Naive B cell (primary cell): ENCODE data around the gene COL27A1. TPM values are rescaled to one million over a fixed set of nuclear protein-coding genes. Genes with fewer than 3 reads are reported as not detected.
A peak's percentile ranks its signal among the peaks of the same experiment; 100 is the strongest.

Source experiments
- ATAC-seq, 2 donors: fragments of 150-1000 bp; cut with Tn5 transposase; 2 replicates each; pipeline ENCODE4 v1.10.0; 2021; ENCODE audit warnings: low read depth in 2 of 2, mild to moderate bottlenecking in 2 of 2, moderate library complexity in 2 of 2
- DNase-seq: peaks from one replicate; pipeline ENCODE4 v3.0.0; 2022
- H3K27ac Mint-ChIP-seq, 6 donors: one replicate each; pipeline ENCODE4 v1.8.0; 2020 to 2022; ENCODE audit warnings: mild to moderate bottlenecking in 6 of 6, mixed read lengths in 6 of 6, moderate library complexity in 5 of 6, inconsistent platforms in 2 of 6
- H3K27me3 Mint-ChIP-seq, 3 donors: one replicate each; pipeline ENCODE4 v1.8.0; 2021 to 2022; ENCODE audit warnings: mixed read lengths in 3 of 3, mild to moderate bottlenecking in 1 of 3
- H3K36me3 Mint-ChIP-seq, 2 donors: one replicate each; pipeline ENCODE4 v1.8.0; 2020 to 2022; ENCODE audit warnings: mixed read lengths in 2 of 2, inconsistent platforms in 1 of 2, mild to moderate bottlenecking in 1 of 2
- H3K4me1 Mint-ChIP-seq, 3 donors: one replicate each; pipeline ENCODE4 v1.8.0; 2020 to 2022; ENCODE audit warnings: mixed read lengths in 3 of 3, inconsistent platforms in 1 of 3, mild to moderate bottlenecking in 1 of 3, moderate library complexity in 1 of 3
- H3K4me3 Mint-ChIP-seq, 8 donors: one replicate each; pipeline ENCODE4 v1.8.0; 2020 to 2022; ENCODE audit warnings: mild to moderate bottlenecking in 8 of 8, mixed read lengths in 8 of 8, moderate library complexity in 8 of 8, inconsistent platforms in 2 of 8
- H3K9me3 Mint-ChIP-seq, 7 donors: one replicate each; pipeline ENCODE4 v1.8.0; 2020 to 2022; ENCODE audit warnings: mixed read lengths in 7 of 7, mild to moderate bottlenecking in 5 of 7, inconsistent platforms in 2 of 7, moderate library complexity in 1 of 7
- polyA plus RNA-seq, 6 donors: library from polyadenylated mRNA; unstranded; fragments of 300-500 nt; fragmentation: Illumina TruSeq; gene quantifications; one replicate each; pipeline ENCODE4 v1.2.3, GENCODE V29; 2021; ENCODE audit warnings: low read depth in 6 of 6

The COL27A1 gene
- polyA plus RNA-seq, 6 donors from 2014 or later, result 0.04 TPM; not detected in 5

GRCh38 chr9:114291886-114292590, 136.7 kb downstream of the COL27A1 start:
- ATAC-seq (no peak), DNase-seq (no peak)
- peaks cover 4 to 5% (median 4%) of the 10 kb centered on the region in 3 donors for H3K4me1 Mint-ChIP-seq
- H3K27me3 Mint-ChIP-seq, result peaks cover 0 to 19% (median 18%) of the 10 kb centered on the region in 3 donors
- no peak overlapping the region for H3K27ac Mint-ChIP-seq
- H3K4me3 Mint-ChIP-seq, result no peak overlapping the region
- peaks cover 5 to 11% of the 10 kb centered on the region in 2 donors for H3K36me3 Mint-ChIP-seq
- peaks cover 5 to 29% (median 21%) of the 10 kb centered on the region in 7 donors for H3K9me3 Mint-ChIP-seq

DNA sequence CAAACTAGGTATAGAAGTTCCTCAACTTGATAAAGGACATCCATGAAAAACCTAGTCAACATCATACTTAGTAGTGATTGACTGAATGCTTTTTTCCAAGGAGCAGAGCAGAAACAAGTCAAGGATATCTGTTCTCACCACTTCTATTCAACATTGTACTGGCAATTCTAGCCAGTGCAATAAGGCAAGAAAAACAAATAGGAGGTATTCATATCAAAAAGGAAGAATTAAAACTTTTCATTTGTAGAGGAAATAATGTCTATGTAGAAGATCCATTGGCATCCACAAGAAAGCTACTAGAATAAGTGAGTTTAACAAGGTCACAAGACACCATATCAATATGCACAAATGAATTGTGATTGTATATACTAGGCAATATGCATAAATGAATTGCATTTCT, 139.3 kb downstream of the COL27A1 start:
- Mint-ChIP-seq H3K36me3 (peaks cover 5 to 11% of the 10 kb centered on the region in 2 donors), H3K27ac (peak overlapping the region in 1 of 6 donors; percentile 11), H3K27me3 (peaks cover 0 to 19% (median 18%) of the 10 kb centered on the region in 3 donors), H3K4me1 (peaks cover 4 to 5% (median 4%) of the 10 kb centered on the region in 3 donors), H3K4me3 (no peak overlapping the region), H3K9me3 (peaks cover 5 to 30% (median 21%) of the 10 kb centered on the region in 7 donors)
- DNase-seq (no peak), ATAC-seq (no peak)

GRCh38 chr9:114296338-114296737, 141.0 kb downstream of the COL27A1 start:
- H3K4me1 Mint-ChIP-seq, result no peaks in the 10 kb centered on the region
- no peak for ATAC-seq
- H3K27ac Mint-ChIP-seq, result no peak overlapping the region
- no peak overlapping the region for H3K4me3 Mint-ChIP-seq
- no peak for DNase-seq
- peaks cover 5 to 11% of the 10 kb centered on the region in 2 donors for H3K36me3 Mint-ChIP-seq
- H3K27me3 Mint-ChIP-seq, result peaks cover 0 to 19% (median 18%) of the 10 kb centered on the region in 3 donors
- H3K9me3 Mint-ChIP-seq, result peaks cover 5 to 30% (median 21%) of the 10 kb centered on the region in 7 donors

- DNase-seq (no peak), ATAC-seq (no peak)
- Mint-ChIP-seq H3K4me3 (no peak overlapping the region), H3K36me3 (peaks cover 5 to 10% of the 10 kb centered on the region in 2 donors), H3K27ac (no peak overlapping the region), H3K27me3 (peaks cover 5 to 19% (median 8%) of the 10 kb centered on the region in 3 donors), H3K4me1 (no peaks in the 10 kb centered on the region), H3K9me3 (peaks cover 5 to 26% (median 17%) of the 10 kb centered on the region in 7 donors)
Measured at GRCh38 chr9:114299286-114300152, 144.2 kb downstream of the COL27A1 start.

DNA sequence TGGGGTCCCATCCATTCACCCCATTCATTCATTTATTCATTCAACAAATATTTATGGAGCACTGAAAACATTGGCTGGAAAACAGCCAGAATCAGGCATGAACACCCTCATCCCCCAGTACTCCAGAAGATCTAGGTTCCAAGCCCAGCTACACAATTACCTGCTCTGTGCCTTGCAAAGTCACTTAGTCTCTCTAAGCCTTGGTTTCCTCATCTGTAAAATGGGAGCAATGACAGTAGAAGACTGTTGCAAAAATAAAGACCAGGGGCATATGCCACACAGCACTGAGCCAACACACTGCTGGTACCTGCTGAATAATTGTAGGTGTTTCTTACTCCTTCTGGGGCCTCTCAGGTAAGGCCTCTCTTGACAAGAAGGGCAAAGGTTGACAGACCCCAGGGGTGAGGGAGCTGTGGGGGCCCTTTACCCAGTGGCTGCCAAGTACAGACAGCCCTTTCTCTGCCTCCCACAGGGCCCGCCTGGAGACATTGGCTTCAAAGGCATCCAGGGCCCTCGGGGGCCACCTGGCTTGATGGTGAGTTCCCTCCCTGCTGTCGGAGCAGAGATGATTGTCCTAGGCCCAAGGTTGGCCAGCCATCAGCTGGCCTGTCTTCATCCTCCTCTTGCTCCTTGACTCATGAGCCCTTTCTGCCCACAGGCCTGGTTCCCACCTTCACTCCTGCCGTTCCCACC, 145.0 kb downstream of the COL27A1 start:
- DNase-seq (no peak), ATAC-seq (no peak)
- no peak overlapping the region for H3K27ac Mint-ChIP-seq
- peaks cover under 1 to 18% (median 9%) of the 10 kb centered on the region in 7 donors for H3K9me3 Mint-ChIP-seq
- H3K36me3 Mint-ChIP-seq, result peaks cover 3 to 5% of the 10 kb centered on the region in 2 donors
- H3K4me1 Mint-ChIP-seq, result no peaks in the 10 kb centered on the region
- H3K4me3 Mint-ChIP-seq, result no peak overlapping the region
- peaks cover 5 to 20% (median 14%) of the 10 kb centered on the region in 3 donors for H3K27me3 Mint-ChIP-seq

DNA sequence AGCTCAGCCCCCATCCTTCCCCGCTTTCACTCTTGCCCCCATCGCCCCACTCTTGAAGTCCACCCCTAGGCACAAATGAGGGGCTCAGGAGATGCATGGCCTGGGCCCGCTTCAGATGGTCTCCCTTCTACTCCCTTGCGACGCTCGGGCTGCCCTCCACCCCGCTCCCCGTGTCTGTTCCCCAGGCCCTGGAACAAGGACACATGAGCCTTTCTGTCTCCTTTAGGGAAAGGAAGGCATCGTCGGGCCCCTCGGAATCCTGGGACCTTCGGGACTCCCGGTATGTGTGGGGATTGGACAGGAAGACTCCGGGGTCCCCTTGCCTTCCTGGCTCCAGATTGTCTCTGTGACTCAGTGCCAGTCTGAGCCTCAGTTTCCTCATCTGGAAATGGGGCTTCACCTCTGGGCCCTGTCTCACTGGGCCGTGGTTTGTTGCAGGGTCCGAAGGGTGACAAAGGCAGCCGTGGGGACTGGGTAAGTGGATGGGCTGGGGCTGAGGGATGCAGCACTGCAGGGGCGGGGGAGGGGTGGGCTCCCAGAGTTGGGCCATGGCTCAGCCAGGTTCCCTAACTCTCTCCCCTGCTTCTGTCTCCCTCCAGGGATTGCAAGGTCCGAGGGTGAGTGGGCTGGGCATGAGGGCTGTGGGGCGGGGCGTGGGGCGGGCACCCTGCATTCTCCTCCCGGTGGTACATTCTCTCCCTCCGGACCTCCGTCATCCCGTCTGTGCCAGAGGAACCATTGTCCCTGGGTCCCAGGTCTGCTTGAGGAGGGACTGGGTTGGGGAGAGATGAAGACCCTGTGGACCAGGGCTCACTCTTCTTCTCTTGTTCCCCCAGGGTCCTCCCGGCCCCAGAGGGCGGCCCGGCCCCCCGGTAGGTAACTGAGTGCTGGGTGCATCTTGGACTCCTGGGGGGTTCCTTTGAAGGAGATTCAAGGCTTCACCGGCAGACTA, 145.8 kb downstream of the COL27A1 start:
- ATAC-seq, result no peak
- DNase-seq, result no peak
- H3K9me3 Mint-ChIP-seq, result peaks cover 0 to 10% (median 1%) of the 10 kb centered on the region in 7 donors
- H3K4me3 Mint-ChIP-seq, result no peak overlapping the region
- peaks cover 3 to 7% (median 5%) of the 10 kb centered on the region in 3 donors for H3K4me1 Mint-ChIP-seq
- no peak overlapping the region for H3K27ac Mint-ChIP-seq
- peaks cover 5 to 23% (median 20%) of the 10 kb centered on the region in 3 donors for H3K27me3 Mint-ChIP-seq
- H3K36me3 Mint-ChIP-seq, result no peaks in the 10 kb centered on the region

- no peak for ATAC-seq
- no peak for DNase-seq
- H3K4me3 Mint-ChIP-seq, result no peak overlapping the region
- peaks cover 0 to 2% (median 0%) of the 10 kb centered on the region in 7 donors for H3K9me3 Mint-ChIP-seq
- H3K36me3 Mint-ChIP-seq, result no peaks in the 10 kb centered on the region
- H3K27me3 Mint-ChIP-seq, result peaks cover 5 to 23% (median 21%) of the 10 kb centered on the region in 3 donors
- no peak overlapping the region for H3K27ac Mint-ChIP-seq
- peaks cover 3 to 9% (median 7%) of the 10 kb centered on the region in 3 donors for H3K4me1 Mint-ChIP-seq
Measured at GRCh38 chr9:114301798-114302565, 146.6 kb downstream of the COL27A1 start.

DNA sequence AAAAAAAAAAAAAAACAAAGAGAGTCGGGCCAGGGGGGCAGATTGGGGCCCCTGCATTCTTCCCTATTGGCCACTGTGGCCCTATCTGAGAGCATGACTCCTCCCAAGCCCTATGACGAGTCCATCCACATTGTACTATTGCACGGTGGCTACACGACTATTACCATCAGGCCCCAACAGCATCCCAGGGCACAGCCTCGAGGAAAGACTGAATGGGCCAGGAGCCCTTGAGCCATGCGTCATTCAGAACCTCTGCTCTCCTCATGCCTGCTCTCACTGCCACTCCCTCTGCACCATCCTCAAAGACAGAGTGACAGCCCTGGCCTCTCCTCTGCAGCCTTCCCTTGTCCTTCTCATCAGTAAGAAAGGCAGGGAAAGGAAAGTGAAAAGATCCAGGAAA, 147.4 kb downstream of the COL27A1 start:
- Mint-ChIP-seq H3K4me3 (no peak overlapping the region), H3K27me3 (peaks cover 5 to 26% (median 21%) of the 10 kb centered on the region in 3 donors), H3K27ac (no peak overlapping the region), H3K9me3 (peaks cover 0 to 2% (median 0%) of the 10 kb centered on the region in 7 donors), H3K36me3 (no peaks in the 10 kb centered on the region), H3K4me1 (peaks cover 3 to 9% (median 7%) of the 10 kb centered on the region in 3 donors)
- no peak for ATAC-seq
- no peak for DNase-seq

DNA sequence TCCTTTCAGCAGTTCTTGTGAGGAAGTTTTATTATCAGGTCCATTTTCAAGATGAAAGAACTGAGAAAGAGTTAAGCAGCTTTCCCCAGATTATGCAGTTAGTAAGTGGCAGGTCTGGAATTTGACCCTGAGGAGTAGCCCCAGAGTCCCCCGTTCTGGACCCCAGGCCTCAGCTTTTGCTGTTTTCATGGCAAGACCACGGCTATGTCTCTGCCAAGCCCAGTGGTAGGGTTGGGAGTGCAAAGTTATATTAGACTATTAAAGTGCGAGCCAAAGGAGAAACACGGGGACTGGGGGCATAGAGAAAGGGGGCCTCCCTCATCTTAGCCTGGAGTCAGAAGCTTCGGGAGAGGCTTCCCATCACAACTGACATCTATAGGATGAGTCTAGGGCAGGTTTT, 148.2 kb downstream of the COL27A1 start:
- Mint-ChIP-seq H3K27ac (no peak overlapping the region), H3K27me3 (peaks cover 5 to 28% (median 21%) of the 10 kb centered on the region in 3 donors), H3K36me3 (no peaks in the 10 kb centered on the region), H3K4me3 (no peak overlapping the region), H3K9me3 (peaks cover 0 to 2% (median 0%) of the 10 kb centered on the region in 7 donors), H3K4me1 (peaks cover 3 to 9% (median 7%) of the 10 kb centered on the region in 3 donors)
- ATAC-seq, result no peak
- DNase-seq, result no peak

GRCh38 chr9:114303977-114304376, 148.6 kb downstream of the COL27A1 start:
- DNase-seq, result no peak
- Mint-ChIP-seq H3K9me3 (peaks cover 0 to 2% (median 0%) of the 10 kb centered on the region in 7 donors), H3K27me3 (peaks cover 5 to 28% (median 21%) of the 10 kb centered on the region in 3 donors), H3K27ac (no peak overlapping the region), H3K4me3 (peak overlapping the region in 1 of 8 donors; percentile 15), H3K4me1 (peaks cover 3 to 9% (median 7%) of the 10 kb centered on the region in 3 donors), H3K36me3 (no peaks in the 10 kb centered on the region)
- ATAC-seq, result no peak

DNA sequence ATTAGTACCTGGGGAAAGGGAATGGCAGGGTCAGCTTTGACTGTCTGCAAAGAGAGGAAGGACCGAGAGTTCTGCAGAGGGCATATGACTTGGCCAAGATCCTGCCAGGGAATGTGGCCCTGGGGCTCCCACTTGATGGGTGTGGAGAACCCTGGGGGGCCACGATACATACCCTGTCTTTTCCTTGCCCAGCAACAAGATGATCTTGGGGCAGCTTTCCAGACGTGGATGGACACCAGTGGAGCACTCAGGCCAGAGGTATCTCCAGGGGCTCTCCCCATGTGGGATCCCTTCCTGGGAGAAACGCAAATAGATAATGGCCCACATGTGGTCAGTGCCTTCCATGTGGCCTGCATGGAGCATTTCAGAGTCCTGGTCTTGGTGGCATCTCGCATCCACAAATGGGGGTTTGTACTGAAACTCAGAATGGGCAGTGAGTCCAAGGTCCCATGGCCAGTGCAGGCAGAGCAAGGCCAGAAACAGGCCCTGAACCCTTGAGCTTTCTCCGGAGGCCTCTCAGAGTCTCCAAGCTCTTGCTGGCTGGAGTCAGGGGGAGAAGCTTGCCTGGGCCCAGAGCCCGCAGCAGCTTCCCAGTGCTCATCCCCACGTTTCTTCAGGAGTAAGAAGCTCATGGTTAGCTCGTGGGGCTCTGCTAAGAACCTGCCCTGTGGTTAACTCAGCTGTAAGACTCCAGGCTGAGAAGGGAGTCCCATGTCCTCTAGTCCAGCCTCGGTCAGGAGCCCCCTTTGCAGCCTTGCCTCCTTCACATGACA, 149.3 kb downstream of the COL27A1 start:
- peaks cover 3 to 9% (median 7%) of the 10 kb centered on the region in 3 donors for H3K4me1 Mint-ChIP-seq
- no peak overlapping the region for H3K4me3 Mint-ChIP-seq
- H3K27me3 Mint-ChIP-seq, result peaks cover 5 to 28% (median 21%) of the 10 kb centered on the region in 3 donors
- no peak for ATAC-seq
- no peak overlapping the region for H3K27ac Mint-ChIP-seq
- H3K36me3 Mint-ChIP-seq, result no peaks in the 10 kb centered on the region
- DNase-seq, result no peak
- peaks cover 0 to 2% (median 0%) of the 10 kb centered on the region in 7 donors for H3K9me3 Mint-ChIP-seq
